PC-3 (cell line): ENCODE measurements around the gene ABHD14A. TPM values are rescaled to one million over a fixed set of nuclear protein-coding genes. Genes with fewer than 3 reads are reported as not detected.

Experiments used
- ATAC-seq: fragments of 200-7000 bp; cut with Tn5 transposase; 2 replicates; pipeline ENCODE4 v1.9.1; 2020; ENCODE audit warnings: mild to moderate bottlenecking, moderate library complexity
- BruUV-seq: library from RNA; stranded (reverse); fragments of 400-500 nt; replicated peaks from 2 replicates; lab custom pipeline; 2021; lab: Mats Ljungman, UMichigan
- CTCF ChIA-PET: fragments of 300-600 bp; sonication (Branson Sonifier 250); formaldehyde crosslinking; loops from one replicate; lab custom pipeline; 2022; ENCODE audit warnings: antibody characterized with exemption; lab: Charles Lee
- POLR2A ChIA-PET: fragments of 300-600 bp; sonication (Branson Sonifier 250); formaldehyde crosslinking; loops from one replicate; lab custom pipeline; 2022; ENCODE audit warnings: antibody characterized with exemption; ENCODE audit not compliant: unreplicated experiment; lab: Charles Lee
- DNase-seq: peaks from one replicate; pipeline ENCODE4 v3.0.0-alpha.2; 2015
- H2AFZ ChIP-seq: fragments of 300-600 bp; sonication (generic); 2 replicates; pipeline ENCODE4 v1.6.0; 2016; ENCODE audit warnings: antibody characterized with exemption, low read length
- H3F3A ChIP-seq: fragments of 300-600 bp; sonication (generic); one replicate; pipeline ENCODE4 v1.6.0; 2017; ENCODE audit warnings: antibody characterized with exemption, low read length, control low read depth, mild to moderate bottlenecking; ENCODE audit not compliant: unreplicated experiment
- H3K27ac ChIP-seq: fragments of 300-600 bp; sonication (generic); 2 replicates; pipeline ENCODE4 v1.5.1; 2016; ENCODE audit warnings: mild to moderate bottlenecking, low read length
- H3K27me3 ChIP-seq: fragments of 300-600 bp; sonication (generic); 2 replicates; pipeline ENCODE4 v1.6.1; 2016; ENCODE audit warnings: low read length, mixed read lengths
- H3K36me3 ChIP-seq: fragments of 300-600 bp; sonication (generic); 2 replicates; pipeline ENCODE4 v1.6.1; 2016; ENCODE audit warnings: low read depth, mixed run types, low read length, mixed read lengths
- H3K4me1 ChIP-seq: fragments of 300-600 bp; sonication (generic); 2 replicates; pipeline ENCODE4 v1.5.1; 2016; ENCODE audit warnings: low read length; ENCODE audit not compliant: insufficient read depth
- H3K4me2 ChIP-seq: fragments of 300-600 bp; sonication (generic); 2 replicates; pipeline ENCODE4 v1.6.0; 2016; ENCODE audit warnings: low read length
- H3K4me3 ChIP-seq: fragments of 300-600 bp; sonication (generic); 2 replicates; pipeline ENCODE4 v1.5.1; 2016; ENCODE audit warnings: mild to moderate bottlenecking, low read length, mixed read lengths
- H3K79me2 ChIP-seq: fragments of 300-600 bp; sonication (generic); 2 replicates; pipeline ENCODE4 v1.6.1; 2017; ENCODE audit warnings: low read length, mixed read lengths
- H3K9ac ChIP-seq: fragments of 300-600 bp; sonication (generic); 2 replicates; pipeline ENCODE4 v1.6.0; 2016; ENCODE audit warnings: mild to moderate bottlenecking, low read length
- H3K9me2 ChIP-seq: fragments of 300-600 bp; sonication (generic); replicated peaks from 2 replicates; pipeline ENCODE4 v1.6.1; 2016; ENCODE audit warnings: mixed run types, low read length, mixed read lengths
- H3K9me3 ChIP-seq: fragments of 300-600 bp; sonication (generic); 2 replicates; pipeline ENCODE4 v1.6.1; 2016; ENCODE audit warnings: low read length, mixed read lengths
- H4K20me1 ChIP-seq: fragments of 300-600 bp; sonication (generic); 2 replicates; pipeline ENCODE4 v1.6.1; 2016; ENCODE audit warnings: low read length, mixed read lengths
- CTCF ChIP-seq: fragments of 300-600 bp; sonication (generic); conservative IDR thresholded peaks from 2 replicates; pipeline ENCODE4 v1.5.1; 2017; ENCODE audit warnings: antibody characterized with exemption, low read depth, mild to moderate bottlenecking, low read length
- EZH2 ChIP-seq: fragments of 300-600 bp; sonication (generic); IDR thresholded peaks from one replicate; pipeline ENCODE4 v1.6.1; 2017; ENCODE audit warnings: antibody characterized with exemption, mild to moderate bottlenecking, low read length; ENCODE audit not compliant: unreplicated experiment
- EZH2phosphoT487 ChIP-seq: fragments of 300-600 bp; sonication (generic); IDR thresholded peaks from 2 replicates; pipeline ENCODE4 v1.6.1; 2018; ENCODE audit warnings: mild to moderate bottlenecking, antibody characterized with exemption, low read length, borderline replicate concordance
- intact Hi-C: fragments of 100-400 bp; cut with micrococcal nuclease; formaldehyde crosslinking; loops from 2 replicates; pipeline ENCODE4 v1.9.0; 2023
- total RNA-seq: library from RNA; depleted of rRNA; stranded (reverse); fragments of >200 nt; gene quantifications from 2 replicates; pipeline ENCODE4 v1.2.3, GENCODE V29; 2014

Gene ABHD14A
- total RNA-seq, 1 experiment from 2014 or later, result 23.4 TPM

- intact Hi-C loops, result no loop called here
- H3K27me3 ChIP-seq, result no peaks in the 10 kb centered on the region
- DNase-seq (no peak), ATAC-seq (no peak)
- no peak overlapping the region for H3K4me2 ChIP-seq
- H3K4me3 ChIP-seq, result no peak overlapping the region
- TF ChIP-seq CTCF (no peak), EZH2 (no peak), EZH2phosphoT487 (no peak)
- H3K9me3 ChIP-seq, result no peaks in the 10 kb centered on the region
- POLR2A ChIA-PET, result no interaction called here
- H2AFZ ChIP-seq, result no peak overlapping the region
- no peaks in the 10 kb centered on the region for H3K79me2 ChIP-seq
- no peak overlapping the region for H3K27ac ChIP-seq
- no peak overlapping the region for H3K9ac ChIP-seq
- no peaks in the 10 kb centered on the region for H3K4me1 ChIP-seq
- no peaks in the 10 kb centered on the region for H3K9me2 ChIP-seq
- CTCF ChIA-PET, result no interaction called here
- no peaks in the 10 kb centered on the region for H3F3A ChIP-seq
- no peaks in the 10 kb centered on the region for H3K36me3 ChIP-seq
- no TSS peak for BruUV-seq
- H4K20me1 ChIP-seq, result no peaks in the 10 kb centered on the region
Observed at GRCh38 chr3:51961011-51961410, 13.9 kb upstream of the ABHD14A start.

GRCh38 chr3:51961602-51962569 is 13.0 kb upstream of the ABHD14A start:
- Histone ChIP-seq H3F3A (no peaks in the 10 kb centered on the region), H2AFZ (no peak overlapping the region), H3K9ac (no peak overlapping the region), H3K4me2 (no peak overlapping the region), H3K27ac (no peak overlapping the region), H4K20me1 (no peaks in the 10 kb centered on the region), H3K4me3 (no peak overlapping the region), H3K9me3 (no peaks in the 10 kb centered on the region), H3K4me1 (peaks cover 6% of the 10 kb centered on the region), H3K9me2 (no peaks in the 10 kb centered on the region), H3K79me2 (no peaks in the 10 kb centered on the region), H3K27me3 (no peaks in the 10 kb centered on the region), H3K36me3 (no peaks in the 10 kb centered on the region)
- ChIA-PET POLR2A (no interaction called here), CTCF (no interaction called here)
- TF ChIP-seq CTCF (no peak), EZH2phosphoT487 (no peak), EZH2 (no peak)
- no TSS peak for BruUV-seq
- DNase-seq (no peak), ATAC-seq (no peak)
- intact Hi-C loops, result no loop called here
